Liver (tissue), 9 donors: Measurements from ENCODE around the gene BCAS1. TPM values are rescaled to one million over a fixed set of nuclear protein-coding genes. Genes with fewer than 3 reads are reported as not detected.

ENCODE experiments used
- DNase-seq: peaks from one replicate; pipeline ENCODE4 v3.0.0-alpha.2; 2017; ENCODE audit warnings: low spot score
- H3K27ac ChIP-seq, 2 donors: one replicate each; pipeline ENCODE4 v1.7.0; 2013; ENCODE audit warnings: inconsistent platforms in 2 of 2, low read length in 2 of 2, control low read depth in 1 of 2, low read depth in 1 of 2, mild to moderate bottlenecking in 1 of 2
- H3K27me3 ChIP-seq, 4 donors: one replicate each; pipeline versions ENCODE4 v1.6.1 to v1.7.0; 2013; ENCODE audit warnings: low read length in 3 of 4, inconsistent platforms in 1 of 4, mild to moderate bottlenecking in 1 of 4, moderate library complexity in 1 of 4; ENCODE audit not compliant: control insufficient read depth in 4 of 4, insufficient read depth in 4 of 4
- H3K36me3 ChIP-seq, 4 donors: one replicate each; pipeline versions ENCODE4 v1.6.1 to v1.7.0; 2013; ENCODE audit warnings: low read length in 3 of 4, mild to moderate bottlenecking in 3 of 4, low read depth in 1 of 4, moderate library complexity in 1 of 4; ENCODE audit not compliant: control insufficient read depth in 4 of 4, insufficient read depth in 3 of 4
- H3K4me1 ChIP-seq, 4 donors: one replicate each; pipeline versions ENCODE4 v1.6.1 to v1.7.0; 2013; ENCODE audit warnings: low read length in 3 of 4, mild to moderate bottlenecking in 3 of 4, moderate library complexity in 1 of 4; ENCODE audit not compliant: control insufficient read depth in 4 of 4, insufficient read depth in 4 of 4
- H3K4me3 ChIP-seq, 3 donors: one replicate each; pipeline versions ENCODE4 v1.6.1 to v1.7.0; 2013; ENCODE audit warnings: low read length in 3 of 3, control low read depth in 1 of 3, low read depth in 1 of 3, mild to moderate bottlenecking in 1 of 3
- H3K9ac ChIP-seq, 2 donors: one replicate each; pipeline ENCODE4 v1.7.0; 2013; ENCODE audit warnings: low read length in 2 of 2, mild to moderate bottlenecking in 2 of 2, moderate library complexity in 2 of 2, control low read depth in 1 of 2, low read depth in 1 of 2
- H3K9me3 ChIP-seq, 4 donors: one replicate each; pipeline versions ENCODE4 v1.6.1 to v1.7.0; 2013; ENCODE audit warnings: low read length in 3 of 4; ENCODE audit not compliant: control insufficient read depth in 4 of 4
- FOXA1 ChIP-seq: IDR thresholded peaks from 2 replicates; pipeline ENCODE4 v1.6.1; 2016; ENCODE audit warnings: antibody characterized with exemption
- FOXA2 ChIP-seq: IDR thresholded peaks from 2 replicates; pipeline ENCODE4 v1.6.1; 2016; ENCODE audit warnings: antibody characterized with exemption
- GABPA ChIP-seq, 2 donors: IDR thresholded peaks in 1 of 2; conservative IDR thresholded peaks in 1 of 2; 2 replicates each; pipeline ENCODE4 v1.6.1; 2016; ENCODE audit warnings: antibody characterized with exemption in 2 of 2, mild to moderate bottlenecking in 1 of 2, moderate library complexity in 1 of 2
- HNF4A ChIP-seq, 2 donors: conservative IDR thresholded peaks; 2 replicates each; pipeline ENCODE4 v1.6.1; 2016; ENCODE audit warnings: antibody characterized with exemption in 2 of 2, mild to moderate bottlenecking in 2 of 2
- HNF4G ChIP-seq: IDR thresholded peaks from 2 replicates; pipeline ENCODE4 v1.6.1; 2016; ENCODE audit warnings: antibody characterized with exemption
- JUND ChIP-seq, 2 donors: IDR thresholded peaks; 2 replicates each; pipeline ENCODE4 v1.6.1; 2016; ENCODE audit warnings: antibody characterized with exemption in 2 of 2
- NR2F2 ChIP-seq: IDR thresholded peaks from 2 replicates; pipeline ENCODE4 v1.6.1; 2016; ENCODE audit warnings: antibody characterized with exemption
- RAD21 ChIP-seq, 2 donors: IDR thresholded peaks; 2 replicates each; pipeline ENCODE4 v1.6.1; 2016; ENCODE audit warnings: antibody characterized with exemption in 2 of 2, mild to moderate bottlenecking in 2 of 2
- RXRA ChIP-seq, 2 donors: IDR thresholded peaks; 2 replicates each; pipeline ENCODE4 v1.6.1; 2017 to 2018; ENCODE audit warnings: antibody characterized with exemption in 2 of 2, mild to moderate bottlenecking in 1 of 2
- SP1 ChIP-seq: IDR thresholded peaks from 2 replicates; pipeline ENCODE4 v1.6.1; 2018; ENCODE audit warnings: antibody characterized with exemption, mild to moderate bottlenecking
- TAF1 ChIP-seq: conservative IDR thresholded peaks from 2 replicates; pipeline ENCODE4 v1.6.1; 2016; ENCODE audit warnings: antibody characterized with exemption, mild to moderate bottlenecking
- YY1 ChIP-seq: IDR thresholded peaks from 2 replicates; pipeline ENCODE4 v1.6.1; 2016; ENCODE audit warnings: antibody characterized with exemption, mild to moderate bottlenecking
- ZBTB33 ChIP-seq: IDR thresholded peaks from 2 replicates; pipeline ENCODE4 v1.6.1; 2016; ENCODE audit warnings: antibody characterized with exemption
- WGBS: extraction: QIAGEN DNeasy Blood & Tissue Kit; methylation state at CpG from one replicate; pipeline ENCODE4 v1.1.7; 2013; 5-methylcytosine and 5-hydroxymethylcytosine counted together
- polyA plus RNA-seq, 2 donors: library from polyadenylated mRNA; stranded (reverse) in 1 of 2; unstranded in 1 of 2; fragments of 200-250 nt in 1 of 2; fragments of >200 nt in 1 of 2; fragmentation: Nextera tagmentation in 1 of 2; extraction: Ambion mirVana in 1 of 2; gene quantifications; one replicate each; pipeline versions ENCODE4 v1.2.1 to v1.2.3, GENCODE V29; 2013 to 2015
- total RNA-seq, 2 donors: library from RNA; depleted of rRNA; stranded (reverse); fragments of >200 nt; gene quantifications; one replicate each; pipeline ENCODE4 v1.2.3, GENCODE V29; 2014
- TF ChIP-seq, protein P1 (sequence below): IDR thresholded peaks from 2 replicates; pipeline ENCODE4 v1.6.1; 2016; ENCODE audit warnings: antibody characterized with exemption, mild to moderate bottlenecking
- TF ChIP-seq, protein P2 (sequence below): IDR thresholded peaks from 2 replicates; pipeline ENCODE4 v1.6.1; 2016; ENCODE audit warnings: antibody characterized with exemption
- donor health status: healthy.
- donor health status: healthy.
- donor health status: healthy.
- donor health status: healthy.
- donor health status: healthy.

The BCAS1 gene
- total and polyA plus RNA-seq, 4 donors = under 0.01 to 0.93 (median 0.04) TPM

DNA sequence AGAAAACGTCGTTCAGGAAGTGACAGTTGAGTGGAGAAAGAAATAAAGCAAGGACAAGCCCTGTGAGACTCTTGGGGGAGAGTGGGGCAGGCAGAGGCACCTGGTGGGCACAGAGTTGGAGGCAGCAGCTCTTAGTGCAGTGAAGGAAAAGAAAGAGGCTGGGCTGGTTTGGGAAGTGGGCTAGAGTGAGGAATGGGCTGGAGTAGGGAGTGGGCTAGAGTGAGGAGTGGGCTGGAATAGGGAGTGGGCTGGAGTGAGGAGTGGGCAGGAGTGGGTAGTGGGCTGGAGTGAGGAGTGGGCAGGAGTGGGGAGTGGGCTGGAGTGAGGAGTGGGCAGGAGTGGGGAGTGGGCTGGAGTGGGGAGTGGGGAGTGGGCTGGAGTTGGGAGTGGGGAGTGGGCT is 43.7 kb upstream of the BCAS1 start:
- H3K4me3 ChIP-seq = no peak overlapping the region
- no peaks in the 10 kb centered on the region for H3K36me3 ChIP-seq
- no peaks in the 10 kb centered on the region for H3K9me3 ChIP-seq
- H3K27ac ChIP-seq = no peak overlapping the region
- no peak for DNase-seq
- H3K4me1 ChIP-seq = peaks cover 15 to 35% (median 18%) of the 10 kb centered on the region in 4 donors
- no peak overlapping the region for H3K9ac ChIP-seq
- TF ChIP-seq RXRA (IDR thresholded peaks at IDR 0.05) = no peak
- no peak for TF ChIP-seq ZBTB33
- TF ChIP-seq FOXA2 = no peak
- TF ChIP-seq SP1 = no peak
- TF ChIP-seq YY1 = no peak
- no peak for TF ChIP-seq GABPA (IDR thresholded peaks at IDR 0.05 in 1 of 2, conservative IDR thresholded peaks at IDR 0.05 in 1 of 2)
- TF ChIP-seq JUND (IDR thresholded peaks at IDR 0.05) = no peak
- TF ChIP-seq, protein P1, sequence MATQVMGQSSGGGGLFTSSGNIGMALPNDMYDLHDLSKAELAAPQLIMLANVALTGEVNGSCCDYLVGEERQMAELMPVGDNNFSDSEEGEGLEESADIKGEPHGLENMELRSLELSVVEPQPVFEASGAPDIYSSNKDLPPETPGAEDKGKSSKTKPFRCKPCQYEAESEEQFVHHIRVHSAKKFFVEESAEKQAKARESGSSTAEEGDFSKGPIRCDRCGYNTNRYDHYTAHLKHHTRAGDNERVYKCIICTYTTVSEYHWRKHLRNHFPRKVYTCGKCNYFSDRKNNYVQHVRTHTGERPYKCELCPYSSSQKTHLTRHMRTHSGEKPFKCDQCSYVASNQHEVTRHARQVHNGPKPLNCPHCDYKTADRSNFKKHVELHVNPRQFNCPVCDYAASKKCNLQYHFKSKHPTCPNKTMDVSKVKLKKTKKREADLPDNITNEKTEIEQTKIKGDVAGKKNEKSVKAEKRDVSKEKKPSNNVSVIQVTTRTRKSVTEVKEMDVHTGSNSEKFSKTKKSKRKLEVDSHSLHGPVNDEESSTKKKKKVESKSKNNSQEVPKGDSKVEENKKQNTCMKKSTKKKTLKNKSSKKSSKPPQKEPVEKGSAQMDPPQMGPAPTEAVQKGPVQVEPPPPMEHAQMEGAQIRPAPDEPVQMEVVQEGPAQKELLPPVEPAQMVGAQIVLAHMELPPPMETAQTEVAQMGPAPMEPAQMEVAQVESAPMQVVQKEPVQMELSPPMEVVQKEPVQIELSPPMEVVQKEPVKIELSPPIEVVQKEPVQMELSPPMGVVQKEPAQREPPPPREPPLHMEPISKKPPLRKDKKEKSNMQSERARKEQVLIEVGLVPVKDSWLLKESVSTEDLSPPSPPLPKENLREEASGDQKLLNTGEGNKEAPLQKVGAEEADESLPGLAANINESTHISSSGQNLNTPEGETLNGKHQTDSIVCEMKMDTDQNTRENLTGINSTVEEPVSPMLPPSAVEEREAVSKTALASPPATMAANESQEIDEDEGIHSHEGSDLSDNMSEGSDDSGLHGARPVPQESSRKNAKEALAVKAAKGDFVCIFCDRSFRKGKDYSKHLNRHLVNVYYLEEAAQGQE = no peak
- TF ChIP-seq FOXA1 = no peak
- TF ChIP-seq RAD21 (IDR thresholded peaks at IDR 0.05) = no peak
- no peak for TF ChIP-seq NR2F2
- no peak for TF ChIP-seq HNF4A (conservative IDR thresholded peaks at IDR 0.05)
- no peak for TF ChIP-seq HNF4G
- no peaks in the 10 kb centered on the region for H3K27me3 ChIP-seq
- 72% methylated on average over 2 of the region's 2 CpGs for WGBS

DNA sequence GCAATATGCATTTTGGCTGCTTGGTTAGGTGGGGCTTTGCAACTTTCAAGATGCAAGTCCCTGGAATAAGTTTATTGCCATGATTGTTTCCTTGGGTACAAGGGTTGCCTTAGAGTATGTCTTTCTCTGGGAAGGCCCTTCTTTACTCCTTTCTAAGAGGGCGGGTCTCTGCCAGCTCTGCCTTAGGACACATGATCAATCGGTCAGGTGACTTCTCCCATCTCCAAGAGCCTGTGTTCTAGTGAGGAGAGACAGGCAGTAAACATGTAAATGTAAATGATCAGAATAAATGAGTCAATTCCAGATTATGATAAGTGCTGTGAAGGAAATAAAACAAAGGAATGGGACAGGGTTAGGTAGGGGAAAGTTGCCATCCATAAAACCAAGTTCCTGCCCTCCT is 43.2 kb upstream of the BCAS1 start:
- DNase-seq = no peak
- 85% methylated on average over 2 of the region's 2 CpGs for WGBS
- no peak overlapping the region for H3K4me3 ChIP-seq
- H3K27ac ChIP-seq = no peak overlapping the region
- no peaks in the 10 kb centered on the region for H3K27me3 ChIP-seq
- peaks cover 15 to 35% (median 18%) of the 10 kb centered on the region in 4 donors for H3K4me1 ChIP-seq
- H3K9ac ChIP-seq = no peak overlapping the region
- H3K9me3 ChIP-seq = no peaks in the 10 kb centered on the region
- H3K36me3 ChIP-seq = no peaks in the 10 kb centered on the region
- TF ChIP-seq TAF1 = no peak
- TF ChIP-seq GABPA (IDR thresholded peaks at IDR 0.05 in 1 of 2, conservative IDR thresholded peaks at IDR 0.05 in 1 of 2) = no peak
- TF ChIP-seq, protein P2, sequence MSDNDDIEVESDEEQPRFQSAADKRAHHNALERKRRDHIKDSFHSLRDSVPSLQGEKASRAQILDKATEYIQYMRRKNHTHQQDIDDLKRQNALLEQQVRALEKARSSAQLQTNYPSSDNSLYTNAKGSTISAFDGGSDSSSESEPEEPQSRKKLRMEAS = no peak
- TF ChIP-seq FOXA1 = no peak
